ENCODE measurements around the gene NUP43. TPM values are rescaled to one million over a fixed set of nuclear protein-coding genes. Genes with fewer than 3 reads are reported as not detected.
"Not testable (repeated sequence)": the region's sequence is repeated elsewhere in the genome, so short reads cannot be mapped to it uniquely, and the experiment has no call there.

The NUP43 gene
- total RNA-seq, 1 donor, result 19.7 TPM

DNA sequence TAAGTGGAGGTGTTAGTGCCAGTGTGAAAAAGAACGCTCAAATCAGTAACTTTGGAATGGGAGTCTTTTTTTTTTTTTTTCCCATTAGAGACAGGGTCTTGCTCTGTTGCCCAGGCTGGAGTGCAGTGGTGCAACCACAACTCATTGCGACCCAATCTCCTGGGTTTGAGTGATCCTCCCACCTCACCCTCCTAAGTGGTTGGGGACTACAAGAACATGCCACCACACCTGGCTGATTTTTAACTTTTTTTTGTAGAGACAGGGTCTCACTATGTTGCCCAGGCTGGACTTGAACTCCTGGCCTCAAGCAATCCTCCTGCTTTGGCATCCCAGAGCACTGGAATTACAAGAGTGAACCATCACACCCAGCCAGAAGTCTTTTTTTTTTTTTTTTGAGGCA, 48.2 kb downstream of the NUP43 start:
- no peak for DNase-seq (ENCODE audit: low read depth in 2 of 3, low spot score in 2 of 3)

DNA sequence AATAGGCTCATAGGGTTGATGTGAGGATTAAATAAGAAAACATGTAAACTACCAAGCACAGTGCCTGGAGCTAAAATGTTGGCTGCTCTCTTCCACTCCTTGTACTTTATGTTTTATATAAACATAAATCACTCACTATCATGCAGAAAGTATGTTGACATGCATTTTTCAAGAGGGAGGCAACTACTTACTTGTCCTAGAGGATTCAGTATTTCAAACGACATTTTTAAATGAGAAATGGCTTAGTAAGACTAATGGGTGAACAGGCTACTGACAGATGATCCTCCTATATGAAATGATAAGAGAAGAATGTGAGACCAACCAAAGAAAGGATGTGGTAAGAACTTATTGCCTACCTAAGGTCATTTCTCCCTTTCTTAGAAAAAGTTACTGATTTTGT, 49.4 kb downstream of the NUP43 start:
- DNase-seq (ENCODE audit: low read depth in 2 of 3, low spot score in 2 of 3), result no peak

DNA sequence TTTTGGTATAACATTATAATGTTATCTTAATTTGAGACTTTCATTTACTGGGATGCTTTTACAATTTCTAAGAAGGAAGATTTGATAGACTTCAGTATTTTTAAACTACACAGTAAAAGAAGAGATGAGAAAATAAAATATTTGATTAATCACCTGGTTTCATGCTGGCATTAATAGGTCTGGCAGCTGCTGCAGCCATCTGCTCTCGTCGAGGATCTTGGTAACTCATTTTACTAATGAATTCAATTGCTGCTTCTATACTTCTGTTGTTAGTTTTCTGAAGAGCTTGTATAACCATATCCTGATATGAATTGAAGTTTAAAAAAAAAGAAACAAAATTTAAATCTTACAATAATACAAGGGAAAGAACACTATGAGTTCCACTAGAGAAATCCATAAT, 51.4 kb downstream of the NUP43 start:
- DNase-seq (ENCODE audit: low read depth in 2 of 3, low spot score in 2 of 3), result no peak

DNA sequence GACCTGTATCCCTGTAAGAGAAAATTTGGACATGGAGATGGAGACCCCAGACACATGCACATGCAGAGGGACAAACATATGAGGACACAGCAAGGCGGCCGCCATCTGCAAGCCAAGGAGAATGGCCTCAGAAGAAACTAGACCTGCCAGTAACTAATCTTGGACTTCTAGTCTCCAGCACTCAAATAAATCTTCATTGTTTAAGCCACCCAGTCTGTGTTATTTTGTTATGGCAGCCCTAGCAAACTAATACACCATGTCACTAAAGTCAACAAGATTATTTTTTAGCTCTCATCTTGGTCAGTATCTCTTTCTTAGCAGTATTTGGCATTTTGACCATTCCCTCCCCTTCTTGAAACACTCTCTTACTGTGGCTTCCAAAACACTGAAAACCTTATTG, 55.1 kb downstream of the NUP43 start:
- no peak for DNase-seq (ENCODE audit: low read depth in 2 of 3, low spot score in 2 of 3)

DNA sequence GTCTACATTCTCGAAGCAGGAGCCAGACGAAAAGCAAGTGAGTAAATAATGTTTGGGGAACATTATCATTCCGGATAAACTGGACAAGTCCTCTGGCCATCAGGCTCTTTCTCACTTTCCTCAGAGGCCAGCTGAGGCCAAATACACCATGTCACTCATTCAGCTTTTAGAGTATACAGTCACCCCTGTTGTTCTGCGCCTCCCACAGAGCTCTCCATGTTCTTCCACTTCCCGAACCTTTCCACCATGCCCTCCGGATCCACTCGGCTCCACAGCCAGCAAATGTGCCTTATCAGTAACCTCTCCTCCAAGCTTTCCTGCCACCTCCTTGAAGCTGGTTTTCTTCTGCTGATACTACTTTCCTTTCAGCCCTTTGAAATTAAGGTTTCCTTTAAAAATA, 60.1 kb downstream of the NUP43 start:
- DNase-seq (ENCODE audit: low read depth in 2 of 3, low spot score in 2 of 3), result no peak

DNA sequence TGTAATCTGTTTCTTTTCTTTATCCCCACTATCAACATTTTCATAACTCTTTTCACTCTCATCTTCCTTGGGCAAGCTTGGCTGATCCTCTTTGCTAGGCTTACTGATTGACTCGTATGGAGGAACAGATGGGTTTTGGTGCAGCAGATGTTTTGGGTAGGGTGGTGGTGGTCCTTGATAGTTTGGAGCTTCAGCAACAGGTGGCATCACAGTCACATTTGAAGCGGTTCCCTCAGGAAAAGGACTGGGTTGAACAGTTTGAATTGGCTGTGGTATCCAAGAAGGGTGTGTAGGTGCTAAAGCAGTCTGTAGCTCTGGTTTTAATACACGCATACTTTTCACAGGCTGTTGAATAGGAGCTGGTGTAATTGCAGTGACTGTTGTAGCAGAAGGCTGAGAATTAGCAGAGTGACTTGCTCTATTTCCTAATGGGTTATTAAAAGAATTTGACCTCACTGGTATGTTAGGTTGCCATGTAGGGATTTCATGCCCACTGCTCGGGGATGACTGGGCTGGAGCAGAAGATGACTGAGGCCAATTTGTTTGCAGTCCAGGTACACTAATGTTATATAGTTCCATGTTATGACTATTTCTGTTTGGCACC, 63.0 kb downstream of the NUP43 start:
- DNase-seq (ENCODE audit: low read depth in 2 of 3, low spot score in 2 of 3), result no peak

DNA sequence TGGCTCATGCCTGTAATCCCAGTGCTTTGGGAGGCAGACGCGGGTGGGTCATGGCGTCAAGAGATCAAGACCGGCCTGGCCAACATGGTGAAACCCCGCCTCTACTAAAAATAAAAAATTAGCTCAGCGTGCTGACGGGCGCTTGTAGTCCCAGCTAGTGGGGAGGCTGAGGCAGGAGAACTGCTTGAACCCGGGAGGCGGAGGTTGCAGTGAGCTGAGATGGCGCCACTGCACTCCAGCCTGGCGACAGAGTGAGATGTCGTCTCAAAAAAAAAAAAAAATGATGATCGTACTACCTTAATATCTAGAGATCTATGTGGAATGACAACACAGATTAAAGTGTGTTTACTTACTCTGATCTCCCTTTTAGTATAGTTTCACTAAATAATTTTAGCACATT, 64.5 kb downstream of the NUP43 start:
- not testable (repeated sequence) for DNase-seq (ENCODE audit: low read depth in 2 of 3, low spot score in 2 of 3)

DNA sequence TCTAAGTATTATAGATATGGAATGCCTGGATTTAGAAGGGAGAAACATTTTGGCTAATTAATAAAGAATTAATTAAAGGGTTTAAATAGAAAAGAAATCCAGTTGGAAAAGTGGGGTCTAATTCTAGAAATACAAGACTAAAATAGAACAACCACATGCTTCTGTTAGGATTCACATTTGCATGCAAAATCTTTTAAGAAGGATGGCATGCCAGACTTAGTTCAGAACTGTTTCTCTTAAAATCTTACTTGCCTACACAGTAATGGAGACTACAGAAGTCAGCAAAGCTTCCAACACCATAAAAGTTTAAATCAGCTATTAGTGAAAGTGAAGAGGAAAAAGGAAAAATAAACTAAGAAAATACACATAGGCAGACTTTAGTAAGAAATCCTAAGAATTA, 65.1 kb downstream of the NUP43 start:
- DNase-seq (ENCODE audit: low read depth in 2 of 3, low spot score in 2 of 3), result no peak

DNA sequence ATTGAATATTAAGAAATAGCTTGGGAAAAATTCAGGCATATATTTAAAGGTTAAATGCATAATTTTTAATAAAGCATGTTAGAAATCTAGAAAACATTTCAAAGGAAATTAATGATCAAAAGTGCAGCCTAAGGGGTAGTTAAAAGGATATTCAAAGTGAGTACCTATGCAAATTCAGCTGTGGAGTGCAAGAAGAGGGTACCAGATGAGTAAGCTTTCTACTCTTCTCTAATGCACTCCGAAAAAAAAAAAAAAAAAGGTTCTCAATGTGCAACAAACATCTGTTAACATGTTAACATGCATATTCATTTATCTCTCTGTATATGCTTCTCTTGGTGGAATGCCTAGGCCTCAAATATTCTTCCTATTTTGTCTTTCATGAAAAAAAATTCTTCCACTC, 65.8 kb downstream of the NUP43 start:
- no peak for DNase-seq (ENCODE audit: low read depth in 2 of 3, low spot score in 2 of 3)

Other genes with a start within 250 kb of the NUP43 start
- 10.8 TPM for gene PPIL4, start 200.5 kb downstream of the NUP43 start, total RNA-seq
- gene GINM1, start 180.2 kb downstream of the NUP43 start, total RNA-seq, result 10.0 TPM
- 12.9 TPM for gene KATNA1, start 97.8 kb downstream of the NUP43 start, total RNA-seq
- 24.5 TPM for gene LATS1, start 28.4 kb downstream of the NUP43 start, total RNA-seq
- 109 TPM for gene PCMT1, start 3.2 kb upstream of the NUP43 start, total RNA-seq
- 1.3 TPM for gene LRP11, start 117.8 kb upstream of the NUP43 start, total RNA-seq
- under 0.01 TPM for gene RAET1E, start 151.6 kb upstream of the NUP43 start, total RNA-seq
- not detected for gene RAET1G, start 176.6 kb upstream of the NUP43 start, total RNA-seq
- gene ULBP2, start 195.5 kb upstream of the NUP43 start, total RNA-seq, result 0.27 TPM
- gene ULBP1, start 217.4 kb upstream of the NUP43 start, total RNA-seq, result under 0.01 TPM

Measured in hematopoietic multipotent progenitor cell (in vitro differentiated cells).